Ovary (tissue), 9 donors: ENCODE measurements around the gene LRP10. TPM values are rescaled to one million over a fixed set of nuclear protein-coding genes. Genes with fewer than 3 reads are reported as not detected.

Experiments
- DNase-seq, 5 donors: peaks; one replicate each; pipeline ENCODE4 v3.0.0-alpha.2; 2019 to 2020
- H3K27ac ChIP-seq, 2 donors: fragments of 200-600 bp; one replicate each; pipeline versions ENCODE4 v1.5.1 to v1.8.0; 2019 to 2022
- H3K27me3 ChIP-seq: fragments of 200-600 bp; one replicate; pipeline ENCODE4 v1.8.0; 2022
- H3K36me3 ChIP-seq: fragments of 200-600 bp; sonication (generic); one replicate; pipeline ENCODE4 v1.5.1; 2019
- H3K4me1 ChIP-seq: one replicate; pipeline ENCODE4 v1.8.1; 2013; ENCODE audit warnings: mild to moderate bottlenecking, moderate library complexity; ENCODE audit not compliant: insufficient read depth
- H3K4me3 ChIP-seq: fragments of 200-600 bp; sonication (generic); one replicate; pipeline ENCODE4 v1.5.1; 2017
- H3K9me3 ChIP-seq, 2 donors: fragments of 200-600 bp in 1 of 2; sonication (generic) in 1 of 2; one replicate each; pipeline versions ENCODE4 v1.5.1 to v1.8.1; 2013 to 2019; ENCODE audit warnings: mild to moderate bottlenecking in 1 of 2, moderate library complexity in 1 of 2
- CTCF ChIP-seq, 3 donors: fragments of 450-650 bp in 2 of 3; fragments of 200-600 bp in 1 of 3; IDR thresholded peaks; one replicate each; pipeline versions ENCODE4 v1.5.1 to v1.8.0; 2016 to 2022; ENCODE audit warnings: antibody characterized with exemption in 3 of 3, mild to moderate bottlenecking in 1 of 3
- EP300 ChIP-seq: sonication (generic); formaldehyde crosslinking; IDR thresholded peaks from one replicate; pipeline ENCODE4 v1.6.1; 2017; ENCODE audit warnings: antibody characterized with exemption
- POLR2A ChIP-seq: fragments of 450-650 bp; IDR thresholded peaks from one replicate; pipeline ENCODE4 v1.6.1; 2017; ENCODE audit warnings: antibody characterized with exemption, mild to moderate bottlenecking, moderate library complexity
- WGBS, 3 donors: extraction: QIAGEN DNeasy Blood & Tissue Kit in 1 of 3; methylation state at CpG; one replicate each; pipeline versions ENCODE4 v1.1.5 to v1.1.7; 2013 to 2017; 5-methylcytosine and 5-hydroxymethylcytosine counted together
- intact Hi-C, 4 donors: fragments of 100-400 bp; cut with DNase I; formaldehyde crosslinking; loops; one replicate each; pipeline versions ENCODE4 v1.11.0 to v1.15.1; 2022 to 2023
- polyA plus RNA-seq, 2 donors: library from polyadenylated mRNA; stranded (reverse); fragments of 200-250 nt in 1 of 2; fragments of 350-450 nt in 1 of 2; fragmentation: Illumina TruSeq in 1 of 2; extraction: RNeasy Lipid Tissue Mini Kit (QIAGEN cat#74804) in 1 of 2; gene quantifications; one replicate each; pipeline ENCODE4 v1.2.3, GENCODE V29; 2013 to 2014
- total RNA-seq, 7 donors: library from RNA; depleted of rRNA in 2 of 7; stranded (reverse); fragments of >200 nt in 2 of 7; fragmentation: NEBNext Ultra II Directional in 3 of 7; extraction: Animal tissue kit (Norgen Biotek cat#: 25700) in 3 of 7; gene quantifications; one replicate each; pipeline versions ENCODE4 v1.1.0 to v1.2.4, GENCODE V29; 2016 to 2023
- donor health status: DM: no; HTN: no; CAD: no; lungs with moderate emphysema.
- donor health status: DM: no; HTN: no; CAD: no.
- donor health status: Bipolar disorder and iron deficiency.
- donor health status: DM: yes; HTN: yes; CAD: no.
- donor health status: DM: no; HTN: no; CAD: no.
- donor health status: DM: yes; HTN: yes; CAD: no.

Gene LRP10
- total and polyA plus RNA-seq, 9 donors: 32.4 to 122 (median 94.0) TPM

- intact Hi-C loops: no loop called here
- Histone ChIP-seq H3K4me1 (peaks cover 8% of the 10 kb centered on the region), H3K27ac (no peak overlapping the region), H3K27me3 (no peaks in the 10 kb centered on the region), H3K36me3 (no peaks in the 10 kb centered on the region), H3K4me3 (no peak overlapping the region), H3K9me3 (no peaks in the 10 kb centered on the region)
- WGBS, 3 donors: 84 to 88% (median 85%) methylated on average over 7 of the region's 7 CpGs
- TF ChIP-seq EP300 (no peak), POLR2A (no peak), CTCF (IDR thresholded peaks at IDR 0.05) (no peak)
- DNase-seq: no peak
Measured at GRCh38 chr14:22884076-22884737, 12.7 kb downstream of the LRP10 start.

GRCh38 chr14:22884738-22885523 is 13.4 kb downstream of the LRP10 start:
- intact Hi-C loops: no loop called here
- WGBS, 3 donors: 88 to 89% (median 89%) methylated on average over 11 of the region's 11 CpGs
- Histone ChIP-seq H3K4me3 (no peak overlapping the region), H3K36me3 (no peaks in the 10 kb centered on the region), H3K27ac (no peak overlapping the region), H3K27me3 (no peaks in the 10 kb centered on the region), H3K4me1 (peaks cover 8% of the 10 kb centered on the region), H3K9me3 (no peaks in the 10 kb centered on the region)
- DNase-seq: no peak
- TF ChIP-seq POLR2A: no peak
- TF ChIP-seq CTCF (IDR thresholded peaks at IDR 0.05): no peak
- TF ChIP-seq EP300: no peak

GRCh38 chr14:22885975-22886374 is 14.4 kb downstream of the LRP10 start:
- DNase-seq: peak in 3 of 5 donors; percentile 25 to 52 (median 39)
- WGBS, 3 donors: 86 to 93% (median 87%) methylated on average over 21 of the region's 21 CpGs
- no peaks in the 10 kb centered on the region for H3K9me3 ChIP-seq
- H3K27ac ChIP-seq: no peak overlapping the region
- no peaks in the 10 kb centered on the region for H3K36me3 ChIP-seq
- H3K27me3 ChIP-seq: no peaks in the 10 kb centered on the region
- H3K4me1 ChIP-seq: peaks cover 8% of the 10 kb centered on the region
- peak overlapping the region; percentile 51 for H3K4me3 ChIP-seq
- TF ChIP-seq CTCF (IDR thresholded peaks at IDR 0.05) (no peak), POLR2A (no peak), EP300 (no peak)
- intact Hi-C loops: no loop called here

GRCh38 chr14:22886500-22887259 is 15.1 kb downstream of the LRP10 start:
- Histone ChIP-seq H3K27me3 (no peaks in the 10 kb centered on the region), H3K4me3 (peak overlapping the region; percentile 51), H3K4me1 (peaks cover 8% of the 10 kb centered on the region), H3K9me3 (no peaks in the 10 kb centered on the region), H3K36me3 (no peaks in the 10 kb centered on the region), H3K27ac (peak overlapping the region; percentile 10 to 72)
- intact Hi-C loops: no loop called here
- 1 to 4% (median 2%) methylated on average over 73 to 77 of the region's 77 CpGs for WGBS, 3 donors
- TF ChIP-seq EP300 (no peak), CTCF (IDR thresholded peaks at IDR 0.05) (no peak), POLR2A (peak; percentile 30)
- DNase-seq: peak; percentile 77 to 85 (median 80)
